Osteocyte (in vitro differentiated cells): ENCODE results near the gene PLPPR5. TPM values are rescaled to one million over a fixed set of nuclear protein-coding genes. Genes with fewer than 3 reads are reported as not detected.

Experiments
- DNase-seq: peaks from one replicate; pipeline ENCODE4 v3.0.0; 2021; ENCODE audit warnings: mixed read lengths; ENCODE audit not compliant: unreplicated experiment; ENCODE audit errors: extremely low spot score
- H3K27ac Mint-ChIP-seq: one replicate; pipeline ENCODE4 v1.8.0; 2021; ENCODE audit warnings: mild to moderate bottlenecking, mixed read lengths; ENCODE audit not compliant: unreplicated experiment
- H3K27me3 Mint-ChIP-seq: one replicate; pipeline ENCODE4 v1.8.0; 2021; ENCODE audit warnings: mixed read lengths; ENCODE audit not compliant: unreplicated experiment
- H3K36me3 Mint-ChIP-seq: one replicate; pipeline ENCODE4 v1.8.0; 2021; ENCODE audit warnings: mixed read lengths; ENCODE audit not compliant: unreplicated experiment
- H3K4me1 Mint-ChIP-seq: one replicate; pipeline ENCODE4 v1.8.0; 2021; ENCODE audit warnings: mixed read lengths; ENCODE audit not compliant: unreplicated experiment
- H3K4me3 Mint-ChIP-seq: one replicate; pipeline ENCODE4 v1.8.0; 2021; ENCODE audit warnings: mild to moderate bottlenecking, moderate library complexity, mixed read lengths; ENCODE audit not compliant: unreplicated experiment
- H3K9me3 Mint-ChIP-seq: one replicate; pipeline ENCODE4 v1.8.0; 2021; ENCODE audit warnings: mixed read lengths; ENCODE audit not compliant: unreplicated experiment
- total RNA-seq: library from RNA; stranded (reverse); gene quantifications from 2 replicates; pipeline ENCODE4 v1.2.1, GENCODE V29; 2021
- TF ChIP-seq, protein P1 (sequence below): fragments of 200-600 bp; sonication (generic); IDR thresholded peaks from 2 replicates; pipeline ENCODE4 v1.5.0; 2021; ENCODE audit warnings: antibody characterized with exemption, mild to moderate bottlenecking, moderate library complexity

The PLPPR5 gene
- total RNA-seq, 1 donor from 2014 or later = not detected

DNA sequence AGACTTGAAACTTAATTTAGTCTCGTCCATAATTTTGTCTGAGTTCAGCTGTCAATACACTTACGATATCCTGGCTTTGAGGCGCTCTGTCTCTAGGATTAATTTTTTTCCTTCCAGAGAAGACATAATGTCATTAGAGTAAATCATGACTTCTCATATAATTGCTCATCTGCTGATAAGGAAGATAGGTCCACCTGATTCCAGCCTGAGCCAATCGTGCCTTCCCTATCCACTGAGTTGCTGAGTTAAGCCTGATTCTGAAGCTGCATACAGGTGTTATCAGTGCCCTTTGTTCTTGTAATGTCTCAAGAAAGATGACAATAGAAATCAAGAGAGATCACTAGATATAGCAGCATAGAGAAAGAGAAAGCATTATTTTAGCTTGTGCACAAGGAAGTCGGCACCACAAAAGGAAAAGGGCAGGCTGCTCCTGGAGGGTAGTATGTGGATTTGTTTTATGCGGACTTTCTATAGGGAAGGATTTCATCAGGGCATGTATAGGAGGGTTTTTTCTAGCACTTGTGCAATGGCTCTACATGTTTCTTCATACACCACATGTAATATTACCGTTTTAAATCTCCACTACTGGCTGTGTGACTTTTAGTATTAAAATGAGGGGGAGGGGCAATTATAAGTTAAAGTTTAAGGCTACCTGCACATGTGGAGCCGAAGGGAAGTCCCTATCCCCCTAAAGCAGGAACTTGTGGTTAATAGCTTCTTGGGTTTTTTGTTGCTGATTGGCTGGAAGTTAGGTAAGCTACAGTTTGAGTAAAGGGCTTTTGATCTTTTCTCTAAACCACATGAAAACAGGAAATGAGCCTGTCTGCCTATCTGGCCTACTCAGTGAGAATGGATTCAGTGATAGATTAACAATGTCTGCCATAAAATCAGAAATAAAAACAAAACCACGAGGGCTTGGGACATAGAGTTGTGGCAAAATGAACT is 133.4 kb downstream of the PLPPR5 start:
- H3K4me3 Mint-ChIP-seq = no peak overlapping the region
- DNase-seq = no peak
- H3K27me3 Mint-ChIP-seq = peaks cover 13% of the 10 kb centered on the region
- no peak overlapping the region for H3K27ac Mint-ChIP-seq
- H3K9me3 Mint-ChIP-seq = peaks cover 9% of the 10 kb centered on the region
- H3K4me1 Mint-ChIP-seq = no peaks in the 10 kb centered on the region
- TF ChIP-seq, protein P1, sequence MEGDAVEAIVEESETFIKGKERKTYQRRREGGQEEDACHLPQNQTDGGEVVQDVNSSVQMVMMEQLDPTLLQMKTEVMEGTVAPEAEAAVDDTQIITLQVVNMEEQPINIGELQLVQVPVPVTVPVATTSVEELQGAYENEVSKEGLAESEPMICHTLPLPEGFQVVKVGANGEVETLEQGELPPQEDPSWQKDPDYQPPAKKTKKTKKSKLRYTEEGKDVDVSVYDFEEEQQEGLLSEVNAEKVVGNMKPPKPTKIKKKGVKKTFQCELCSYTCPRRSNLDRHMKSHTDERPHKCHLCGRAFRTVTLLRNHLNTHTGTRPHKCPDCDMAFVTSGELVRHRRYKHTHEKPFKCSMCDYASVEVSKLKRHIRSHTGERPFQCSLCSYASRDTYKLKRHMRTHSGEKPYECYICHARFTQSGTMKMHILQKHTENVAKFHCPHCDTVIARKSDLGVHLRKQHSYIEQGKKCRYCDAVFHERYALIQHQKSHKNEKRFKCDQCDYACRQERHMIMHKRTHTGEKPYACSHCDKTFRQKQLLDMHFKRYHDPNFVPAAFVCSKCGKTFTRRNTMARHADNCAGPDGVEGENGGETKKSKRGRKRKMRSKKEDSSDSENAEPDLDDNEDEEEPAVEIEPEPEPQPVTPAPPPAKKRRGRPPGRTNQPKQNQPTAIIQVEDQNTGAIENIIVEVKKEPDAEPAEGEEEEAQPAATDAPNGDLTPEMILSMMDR = no peak
- no peaks in the 10 kb centered on the region for H3K36me3 Mint-ChIP-seq

DNA sequence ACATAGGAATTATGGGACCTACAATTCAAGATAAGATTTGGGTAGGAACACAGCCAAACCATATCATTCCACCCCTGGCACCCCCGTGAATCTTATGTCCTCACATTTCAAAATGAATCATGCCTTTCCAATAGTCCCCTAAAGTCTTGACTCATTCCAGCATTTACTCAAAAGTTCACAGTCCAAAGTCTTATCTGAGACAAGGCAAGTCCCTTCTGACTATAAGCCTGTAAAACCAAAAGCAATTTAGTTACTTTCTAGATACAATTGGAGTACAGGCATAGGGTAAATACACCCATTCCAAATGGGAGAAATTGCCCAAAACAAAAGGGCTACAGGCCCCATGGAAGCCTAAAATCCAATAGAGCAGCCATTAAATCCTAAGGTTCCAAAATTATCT is 138.9 kb downstream of the PLPPR5 start:
- Mint-ChIP-seq H3K27me3 (peaks cover 18% of the 10 kb centered on the region), H3K4me3 (no peak overlapping the region), H3K9me3 (peaks cover 6% of the 10 kb centered on the region), H3K36me3 (no peaks in the 10 kb centered on the region), H3K4me1 (no peaks in the 10 kb centered on the region), H3K27ac (no peak overlapping the region)
- DNase-seq = no peak
- TF ChIP-seq, protein P1 = no peak

DNA sequence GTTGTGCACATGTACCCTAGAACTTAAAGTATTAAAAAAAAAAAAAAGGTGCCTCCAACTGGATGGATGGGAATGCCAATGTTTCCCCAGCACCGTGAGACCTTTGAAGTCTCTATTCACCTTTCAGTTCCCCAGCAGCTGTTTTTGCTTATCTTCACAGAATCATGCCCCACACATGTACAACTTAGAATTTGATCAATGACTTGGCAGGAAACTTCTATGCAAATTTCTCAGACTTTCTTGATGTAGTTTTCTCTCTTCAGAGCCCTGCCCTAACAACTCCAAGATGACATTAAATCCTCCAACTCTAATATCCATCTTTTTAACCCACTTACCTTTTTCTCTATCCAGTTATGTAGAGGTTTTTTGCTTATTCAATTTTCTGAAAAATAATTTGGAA is 144.3 kb downstream of the PLPPR5 start:
- no peak overlapping the region for H3K27ac Mint-ChIP-seq
- TF ChIP-seq, protein P1 = no peak
- no peaks in the 10 kb centered on the region for H3K4me1 Mint-ChIP-seq
- DNase-seq = no peak
- peaks cover 27% of the 10 kb centered on the region for H3K27me3 Mint-ChIP-seq
- H3K9me3 Mint-ChIP-seq = no peaks in the 10 kb centered on the region
- H3K36me3 Mint-ChIP-seq = no peaks in the 10 kb centered on the region
- H3K4me3 Mint-ChIP-seq = no peak overlapping the region

DNA sequence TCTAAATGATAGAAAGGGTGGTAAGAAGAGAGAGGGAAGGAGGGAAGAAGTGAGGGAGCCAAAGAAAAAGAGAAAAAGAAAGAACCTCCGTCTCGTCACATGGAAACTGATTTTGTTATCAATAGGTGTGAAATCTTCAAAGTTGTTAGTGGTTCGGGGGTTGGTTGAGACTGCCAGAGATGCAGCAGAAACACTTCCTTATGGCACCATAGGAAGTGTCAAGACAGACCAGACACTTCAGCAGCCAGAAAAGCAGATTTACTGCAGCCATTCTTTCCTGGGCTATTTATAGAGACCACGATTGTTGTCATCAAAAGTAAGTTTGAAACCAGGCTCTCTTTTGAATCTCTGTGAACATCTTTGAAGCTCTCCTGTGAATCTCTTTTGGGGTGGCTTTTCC is 150.5 kb downstream of the PLPPR5 start:
- H3K27ac Mint-ChIP-seq = no peak overlapping the region
- no peak overlapping the region for H3K4me3 Mint-ChIP-seq

More for the DNA sequence above, 150.5 kb downstream of the PLPPR5 start:
- no peaks in the 10 kb centered on the region for H3K4me1 Mint-ChIP-seq
- peaks cover 27% of the 10 kb centered on the region for H3K27me3 Mint-ChIP-seq
- H3K9me3 Mint-ChIP-seq = no peaks in the 10 kb centered on the region
- DNase-seq = no peak
- TF ChIP-seq, protein P1 = no peak
- H3K36me3 Mint-ChIP-seq = no peaks in the 10 kb centered on the region
